ENCODE data around the gene PDE8B. TPM values are rescaled to one million over a fixed set of nuclear protein-coding genes. Genes with fewer than 3 reads are reported as not detected.

The PDE8B gene
- total and polyA plus RNA-seq, 2 donors (not counting 1 experiment from before 2014, with no cell fraction given) = 0.07 TPM; not detected in 1

GRCh38 chr5:77262697-77263096, 52.2 kb downstream of the PDE8B start:
- Histone ChIP-seq H3K79me2 (ENCODE audit: control insufficient read depth, insufficient read depth, low read length) (no peaks in the 10 kb centered on the region), H4K20me1 (ENCODE audit: control insufficient read depth, insufficient read depth, low read length, poor library complexity, severe bottlenecking) (no peaks in the 10 kb centered on the region), H3K27ac (ENCODE audit: low read length in 2 of 2) (no peak overlapping the region), H3K27me3 (replicated peaks in 1 of 4; ENCODE audit: control extremely low read depth in 1 of 4, control insufficient read depth in 3 of 4, insufficient read depth in 4 of 4, low read length in 3 of 4) (peaks cover 0 to 2% (median 0%) of the 10 kb centered on the region in 4 experiments), H2AFZ (ENCODE audit: insufficient read depth, low read depth, low read length, poor library complexity, severe bottlenecking) (no peak overlapping the region), H3K4me2 (replicated peaks; ENCODE audit: low read depth, low read length, poor library complexity, severe bottlenecking) (no peak overlapping the region), H3K4me1 (ENCODE audit: control insufficient read depth in 2 of 2, insufficient read depth in 2 of 2, low read length in 2 of 2) (no peaks in the 10 kb centered on the region), H3K4me3 (ENCODE audit: control extremely low read depth in 1 of 5, extremely low read depth in 1 of 5, insufficient read depth in 1 of 5, low read depth in 2 of 5, low read length in 4 of 5) (no peak overlapping the region), H3K36me3 (replicated peaks in 1 of 2; ENCODE audit: control extremely low read depth in 1 of 2, control insufficient read depth in 1 of 2, extremely low read depth in 1 of 2, insufficient read depth in 2 of 2, low read length in 1 of 2) (no peaks in the 10 kb centered on the region), H3K9me3 (ENCODE audit: control extremely low read depth in 1 of 3, control insufficient read depth in 2 of 3, insufficient read depth in 1 of 3, low read length in 2 of 3) (no peaks in the 10 kb centered on the region), H3K9ac (ENCODE audit: low read length) (no peak overlapping the region)
- Mint-ChIP-seq H3K9me3 (ENCODE audit: insufficient read depth) (no peaks in the 10 kb centered on the region), H3K27ac (no peak overlapping the region), H3K4me3 (no peak overlapping the region), H3K27me3 (peaks cover 11% of the 10 kb centered on the region), H3K4me1 (no peaks in the 10 kb centered on the region)
- DNase-seq (no peak), ATAC-seq (ENCODE audit: low read depth) (no peak)
- TF ChIP-seq, protein P1, sequence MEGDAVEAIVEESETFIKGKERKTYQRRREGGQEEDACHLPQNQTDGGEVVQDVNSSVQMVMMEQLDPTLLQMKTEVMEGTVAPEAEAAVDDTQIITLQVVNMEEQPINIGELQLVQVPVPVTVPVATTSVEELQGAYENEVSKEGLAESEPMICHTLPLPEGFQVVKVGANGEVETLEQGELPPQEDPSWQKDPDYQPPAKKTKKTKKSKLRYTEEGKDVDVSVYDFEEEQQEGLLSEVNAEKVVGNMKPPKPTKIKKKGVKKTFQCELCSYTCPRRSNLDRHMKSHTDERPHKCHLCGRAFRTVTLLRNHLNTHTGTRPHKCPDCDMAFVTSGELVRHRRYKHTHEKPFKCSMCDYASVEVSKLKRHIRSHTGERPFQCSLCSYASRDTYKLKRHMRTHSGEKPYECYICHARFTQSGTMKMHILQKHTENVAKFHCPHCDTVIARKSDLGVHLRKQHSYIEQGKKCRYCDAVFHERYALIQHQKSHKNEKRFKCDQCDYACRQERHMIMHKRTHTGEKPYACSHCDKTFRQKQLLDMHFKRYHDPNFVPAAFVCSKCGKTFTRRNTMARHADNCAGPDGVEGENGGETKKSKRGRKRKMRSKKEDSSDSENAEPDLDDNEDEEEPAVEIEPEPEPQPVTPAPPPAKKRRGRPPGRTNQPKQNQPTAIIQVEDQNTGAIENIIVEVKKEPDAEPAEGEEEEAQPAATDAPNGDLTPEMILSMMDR (IDR thresholded peaks at IDR 0.05) = no peak
- TF ChIP-seq EZH2 (IDR thresholded peaks at IDR 0.05; ENCODE audit: borderline replicate concordance, insufficient read depth, low read depth, low read length, poor library complexity, severe bottlenecking) = no peak
- POLR2A ChIA-PET = no interaction called here
- intact Hi-C loops (cut with micrococcal nuclease) = no loop called here
- no CpG with 5 or more reads among the region's 1 CpG for WGBS (ENCODE audit: insufficient coverage)
- CTCF ChIA-PET = no interaction called here

- TF ChIP-seq EZH2 (IDR thresholded peaks at IDR 0.05; ENCODE audit: borderline replicate concordance, insufficient read depth, low read depth, low read length, poor library complexity, severe bottlenecking) = no peak
- TF ChIP-seq, protein P1 (IDR thresholded peaks at IDR 0.05) = no peak
- Mint-ChIP-seq H3K4me3 (no peak overlapping the region), H3K27ac (no peak overlapping the region), H3K4me1 (no peaks in the 10 kb centered on the region), H3K27me3 (peaks cover 8% of the 10 kb centered on the region), H3K9me3 (ENCODE audit: insufficient read depth) (peaks cover 9% of the 10 kb centered on the region)
- WGBS (ENCODE audit: insufficient coverage) = 100% methylated on average over 1 of the region's 2 CpGs
- Histone ChIP-seq H3K79me2 (ENCODE audit: control insufficient read depth, insufficient read depth, low read length) (no peaks in the 10 kb centered on the region), H3K9me3 (ENCODE audit: control extremely low read depth in 1 of 3, control insufficient read depth in 2 of 3, insufficient read depth in 1 of 3, low read length in 2 of 3) (no peaks in the 10 kb centered on the region), H3K36me3 (replicated peaks in 1 of 2; ENCODE audit: control extremely low read depth in 1 of 2, control insufficient read depth in 1 of 2, extremely low read depth in 1 of 2, insufficient read depth in 2 of 2, low read length in 1 of 2) (no peaks in the 10 kb centered on the region), H3K27me3 (replicated peaks in 1 of 4; ENCODE audit: control extremely low read depth in 1 of 4, control insufficient read depth in 3 of 4, insufficient read depth in 4 of 4, low read length in 3 of 4) (no peaks in the 10 kb centered on the region), H3K9ac (ENCODE audit: low read length) (no peak overlapping the region), H3K4me1 (ENCODE audit: control insufficient read depth in 2 of 2, insufficient read depth in 2 of 2, low read length in 2 of 2) (no peaks in the 10 kb centered on the region), H3K27ac (ENCODE audit: low read length in 2 of 2) (no peak overlapping the region), H4K20me1 (ENCODE audit: control insufficient read depth, insufficient read depth, low read length, poor library complexity, severe bottlenecking) (no peaks in the 10 kb centered on the region), H3K4me2 (replicated peaks; ENCODE audit: low read depth, low read length, poor library complexity, severe bottlenecking) (no peak overlapping the region), H2AFZ (ENCODE audit: insufficient read depth, low read depth, low read length, poor library complexity, severe bottlenecking) (no peak overlapping the region), H3K4me3 (ENCODE audit: control extremely low read depth in 1 of 5, extremely low read depth in 1 of 5, insufficient read depth in 1 of 5, low read depth in 2 of 5, low read length in 4 of 5) (no peak overlapping the region)
- ChIA-PET POLR2A (no interaction called here), CTCF (no interaction called here)
- ATAC-seq (ENCODE audit: low read depth) (no peak), DNase-seq (no peak)
- intact Hi-C loops (cut with micrococcal nuclease) = no loop called here
Observed at GRCh38 chr5:77266291-77266690, 55.8 kb downstream of the PDE8B start.
